ENCODE data around the gene LMOD3. TPM values are rescaled to one million over a fixed set of nuclear protein-coding genes. Genes with fewer than 3 reads are reported as not detected.
A peak's percentile ranks its signal among the peaks of the same experiment; 100 is the strongest.

Gene LMOD3
- total and polyA plus RNA-seq, 9 of the 15 experiments (the other 6 are each of a cell fraction or from before 2014, with no cell fraction given), result 0.03 TPM; not detected in 8

DNA sequence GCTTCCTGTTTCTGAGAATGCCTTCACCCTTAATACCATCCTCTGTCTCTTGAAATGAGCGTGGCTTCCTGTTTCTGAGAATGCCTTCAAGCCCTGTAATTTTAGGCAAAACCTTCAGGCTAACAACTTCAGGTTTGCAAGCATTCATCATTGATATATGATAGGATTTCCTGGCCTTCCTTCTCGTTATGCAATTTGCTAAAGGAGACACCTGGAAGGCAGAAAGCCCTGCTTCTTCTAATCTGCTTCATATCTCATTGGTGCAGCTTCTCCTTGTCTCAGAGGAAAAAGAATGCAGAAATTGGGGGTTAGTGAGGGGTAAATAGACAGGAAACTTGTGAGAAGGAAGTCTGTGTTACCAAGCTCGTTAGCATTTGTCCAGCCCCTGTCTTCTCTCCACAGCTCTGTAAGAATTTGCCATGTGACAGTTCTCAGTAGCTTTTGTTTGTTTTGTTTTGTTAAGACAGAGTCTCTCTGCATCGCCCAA, 30.3 kb downstream of the LMOD3 start (continued):
- TF ChIP-seq SPI1 (IDR thresholded peaks at IDR 0.05; ENCODE audit: borderline replicate concordance, low read depth, low read length) (0 out of 2 replicates have a peak, but pooled peaks have one; percentile 57), CREM (IDR thresholded peaks at IDR 0.05; ENCODE audit: low read depth) (peak; percentile 66), TCF7L2 (IDR thresholded peaks at IDR 0.05; ENCODE audit: low read depth, low read length) (no peak), FOXJ2 (tag; IDR thresholded peaks at IDR 0.05) (no peak)

DNA sequence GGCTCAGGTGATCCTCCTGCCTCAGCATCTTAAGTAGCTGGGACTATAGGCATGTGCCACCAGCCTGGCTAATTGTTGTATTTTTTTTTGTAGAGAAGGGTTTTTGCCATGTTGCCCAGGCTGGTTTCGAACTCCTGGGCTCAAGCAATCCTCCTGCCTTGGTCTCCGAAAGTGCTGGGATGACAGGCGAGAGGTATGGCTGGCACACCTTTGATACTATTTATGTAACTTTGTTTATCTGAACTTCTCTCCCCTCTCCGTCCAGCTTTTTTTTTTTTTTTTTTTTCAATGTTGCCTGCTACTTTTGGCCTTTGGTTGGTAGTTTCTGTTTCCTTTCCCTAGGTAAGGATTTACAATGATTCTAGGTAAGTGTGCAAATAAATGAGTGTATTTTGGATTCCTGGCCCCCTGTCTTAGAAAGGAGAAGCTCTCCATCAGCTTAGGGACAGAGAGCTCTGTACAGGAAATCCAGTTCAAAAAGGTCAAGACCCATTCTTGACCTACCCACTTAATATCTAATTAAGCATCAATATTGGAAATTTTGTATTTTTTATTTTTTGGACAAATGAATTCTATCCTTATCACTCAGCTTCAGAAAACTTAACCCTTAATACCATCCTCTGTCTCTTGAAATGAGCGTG, 30.9 kb downstream of the LMOD3 start:
- peaks cover 3 to 10% of the 10 kb centered on the region in 2 experiments; a peak in 4 of 5 replicates for H3K4me1 ChIP-seq (replicated peaks in 1 of 2; ENCODE audit: control insufficient read depth in 2 of 2, insufficient read depth in 2 of 2, low read length in 2 of 2)
- no peak overlapping the region for H2AFZ ChIP-seq (ENCODE audit: low read depth, low read length)
- no peaks in the 10 kb centered on the region for H3K9me1 ChIP-seq (ENCODE audit: control insufficient read depth, insufficient read depth, low read length)
- in situ Hi-C loops (cut with MboI), result no loop called here
- FAIRE-seq (no peak), ATAC-seq (no peak), DNase-seq (ENCODE audit: extremely low read depth in 1 of 4, low spot score in 3 of 4) (no peak)
- ChIA-PET CTCF (ENCODE audit: low intra/inter-chr PET ratio) (no interaction called here), POLR2A (interaction anchor here (0.6 to 2.7 kb wide), 3 partner anchors 10 to 215 kb away, joined by 3 to 17 read pairs (median 4); no protein-coding TSS in a partner anchor)
- WGBS (ENCODE audit: insufficient coverage, low coverage, missing lambda C conversion rate), result 62% methylated on average over 4 of the region's 5 CpGs
- BruUV-seq (replicated peaks), result no TSS peak
- no peaks in the 10 kb centered on the region for H4K20me1 ChIP-seq (replicated peaks; ENCODE audit: control insufficient read depth, insufficient read depth, low read length)
- no peak for TF ChIP-seq FOS (IDR thresholded peaks at IDR 0.05; ENCODE audit: extremely low read depth, insufficient read length)
- TF ChIP-seq GABPA (tag; conservative IDR thresholded peaks at IDR 0.05; ENCODE audit: low read depth), result 0 out of 2 replicates have a peak, but pooled peaks have one; percentile 36
- no peak overlapping the region for H3K4me3 ChIP-seq
- H3K36me3 ChIP-seq (ENCODE audit: control insufficient read depth, insufficient read depth, low read length), result no peaks in the 10 kb centered on the region
- H3K4me2 ChIP-seq (ENCODE audit: insufficient read depth, low read length), result no peak overlapping the region
- H3K27ac ChIP-seq (ENCODE audit: extremely low read depth, low read depth, low read length), result no peak overlapping the region
- no peaks in the 10 kb centered on the region for H3K27me3 ChIP-seq (ENCODE audit: control insufficient read depth in 2 of 2, insufficient read depth in 2 of 2, low read length in 2 of 2)
- H3K9ac ChIP-seq (ENCODE audit: insufficient read depth in 1 of 2, low read depth in 2 of 2, low read length in 2 of 2), result no peak overlapping the region
- intact Hi-C loops (cut with micrococcal nuclease), result no loop called here
- H3K9me3 ChIP-seq (replicated peaks; ENCODE audit: control insufficient read depth, insufficient read depth, low read depth, low read length), result no peaks in the 10 kb centered on the region
- peaks cover 3% of the 10 kb centered on the region for H3K79me2 ChIP-seq (ENCODE audit: control insufficient read depth, insufficient read depth, low read length)

Measured in K562 (cell line).